GM21717 (cell line): ENCODE data around the gene SCFD2.

ENCODE experiments used
- ATAC-seq: cut with Tn5 transposase; IDR thresholded peaks from one replicate; pipeline ENCODE4 v1.9.1; 2021; ENCODE audit warnings: mild to moderate bottlenecking, moderate library complexity; ENCODE audit not compliant: unreplicated experiment

SCFD2 gene

DNA sequence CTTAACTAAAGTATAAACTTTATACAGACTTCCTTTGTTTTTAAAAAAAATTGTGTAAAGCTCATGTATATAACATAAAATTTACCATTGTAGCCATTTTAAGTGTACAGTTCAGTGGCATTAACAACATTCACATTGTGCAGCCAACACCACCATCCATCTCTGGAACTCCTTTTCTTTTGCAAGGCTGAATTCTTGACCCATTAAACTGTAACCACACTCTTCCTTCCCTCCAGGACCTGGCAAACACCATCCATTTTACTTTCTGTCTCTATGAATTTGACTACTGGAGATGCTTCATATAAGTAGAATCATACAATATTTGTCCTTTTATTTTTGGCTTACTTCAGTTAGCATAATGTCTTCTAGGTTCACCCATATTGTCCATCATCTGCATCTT lies 399.1 kb downstream of the SCFD2 start:
- no peak for ATAC-seq

DNA sequence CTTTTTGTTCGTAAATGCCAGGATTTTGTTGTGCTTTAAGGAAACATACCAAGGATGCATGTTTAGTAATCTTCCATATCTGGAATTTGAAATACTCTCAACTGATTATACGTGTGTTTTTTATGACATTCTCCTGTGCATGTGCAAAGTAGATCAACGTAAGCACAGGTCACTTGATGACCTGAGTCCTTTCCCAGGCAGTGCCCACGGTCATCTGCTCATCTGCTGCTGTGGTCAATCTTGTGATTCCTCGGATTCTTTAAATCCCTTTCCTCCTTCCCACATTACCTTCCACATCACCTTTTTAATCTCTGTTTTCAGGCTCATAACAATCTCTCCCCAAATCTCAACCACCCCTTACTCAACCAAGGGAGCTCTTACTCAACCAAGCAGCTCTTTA lies 399.7 kb downstream of the SCFD2 start:
- no peak for ATAC-seq

DNA sequence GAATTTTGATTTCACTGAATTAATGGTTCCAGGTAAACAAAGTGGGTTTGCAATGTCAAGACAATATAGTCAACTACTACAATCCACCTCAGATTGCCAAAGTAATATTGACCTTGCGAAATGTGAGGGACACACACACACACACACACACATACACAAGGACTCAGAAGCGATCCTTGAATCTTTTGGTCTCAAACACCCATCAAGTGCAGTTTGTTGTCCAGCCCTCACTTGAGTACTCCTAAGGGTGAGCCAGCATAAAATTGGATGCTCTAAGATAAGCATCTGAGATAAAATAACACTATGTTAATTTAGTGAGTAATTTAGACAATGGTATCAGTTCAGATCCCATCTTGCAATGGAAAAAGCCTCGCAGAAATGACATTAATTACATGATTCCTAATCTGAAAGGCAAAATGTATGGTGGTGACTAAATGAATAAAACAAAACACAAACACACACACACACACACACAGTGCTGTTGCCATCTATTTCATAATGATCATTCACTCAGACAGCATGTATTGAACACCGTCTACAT lies 401.2 kb downstream of the SCFD2 start:
- ATAC-seq: no peak

DNA sequence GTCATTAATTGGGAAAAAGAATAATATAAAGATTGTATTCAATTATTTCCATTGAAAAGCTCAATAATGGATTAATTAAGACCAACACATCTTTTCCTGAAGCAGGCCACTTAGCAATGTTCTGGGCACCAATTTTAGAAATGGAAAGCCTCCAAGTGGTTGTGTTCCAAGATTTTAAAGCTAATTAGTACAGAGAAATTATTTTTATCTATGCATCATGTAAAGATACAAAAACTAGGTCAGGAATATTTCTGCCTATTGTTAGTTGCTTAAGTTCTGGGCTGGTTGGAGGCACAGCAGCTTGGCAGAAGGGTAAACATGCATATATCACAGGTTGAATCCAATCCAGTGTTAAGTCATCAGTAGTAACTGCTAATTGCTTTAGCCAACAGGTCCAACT lies 401.9 kb downstream of the SCFD2 start:
- ATAC-seq: no peak

DNA sequence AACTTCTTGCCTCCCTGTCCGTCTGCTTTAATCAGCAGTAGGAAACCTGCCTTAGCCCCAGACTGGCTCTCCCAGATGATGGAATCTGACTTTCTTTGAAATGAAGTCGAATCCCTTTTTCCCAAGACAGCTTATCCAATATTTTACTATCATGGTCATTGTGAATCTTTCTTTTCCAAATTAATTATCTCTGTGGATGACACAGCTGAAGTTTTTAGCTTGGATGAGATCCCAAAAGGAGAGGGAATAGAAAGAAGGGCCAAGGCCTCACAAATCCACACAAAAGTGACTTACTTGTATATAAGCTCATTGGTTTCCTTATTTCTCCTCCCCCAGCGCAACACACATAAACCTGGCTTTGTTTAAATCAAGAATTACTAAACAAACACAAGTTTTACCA lies 403.1 kb downstream of the SCFD2 start:
- ATAC-seq: no peak

DNA sequence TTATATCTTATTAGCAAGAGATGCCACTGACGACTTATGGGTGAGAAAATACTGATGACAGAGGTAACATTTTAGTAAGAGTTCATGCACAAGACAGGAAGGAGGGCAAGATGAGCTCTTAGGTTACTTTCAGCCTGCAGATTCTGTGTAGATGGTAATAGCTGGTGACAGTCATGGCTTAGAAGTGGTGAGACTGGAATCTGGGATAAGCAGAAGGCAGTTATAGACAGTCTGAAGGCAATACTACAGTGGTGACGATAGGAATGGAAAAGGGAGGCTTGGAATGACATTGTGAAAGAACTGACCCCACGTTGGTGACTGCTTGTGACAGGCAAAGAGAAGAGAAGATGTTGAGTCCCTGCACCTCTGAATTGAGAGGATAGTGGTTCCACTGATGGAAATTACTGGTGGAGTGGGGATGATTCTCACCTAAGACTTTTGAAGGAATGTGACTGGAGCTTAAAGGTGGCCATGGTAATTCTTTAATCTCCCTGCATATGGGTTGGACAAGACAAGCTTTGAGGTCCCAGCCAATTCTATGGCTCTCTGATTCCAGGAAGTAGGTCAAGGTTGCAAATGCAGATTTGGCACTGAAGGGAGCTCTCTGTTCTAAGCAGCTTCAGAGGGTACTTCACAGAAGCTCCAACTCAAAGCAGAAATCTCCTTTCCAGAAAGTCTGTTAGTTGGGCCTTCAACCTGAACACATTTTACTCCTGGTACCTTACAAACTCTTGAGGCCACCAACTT lies 404.0 kb downstream of the SCFD2 start:
- ATAC-seq: no peak

DNA sequence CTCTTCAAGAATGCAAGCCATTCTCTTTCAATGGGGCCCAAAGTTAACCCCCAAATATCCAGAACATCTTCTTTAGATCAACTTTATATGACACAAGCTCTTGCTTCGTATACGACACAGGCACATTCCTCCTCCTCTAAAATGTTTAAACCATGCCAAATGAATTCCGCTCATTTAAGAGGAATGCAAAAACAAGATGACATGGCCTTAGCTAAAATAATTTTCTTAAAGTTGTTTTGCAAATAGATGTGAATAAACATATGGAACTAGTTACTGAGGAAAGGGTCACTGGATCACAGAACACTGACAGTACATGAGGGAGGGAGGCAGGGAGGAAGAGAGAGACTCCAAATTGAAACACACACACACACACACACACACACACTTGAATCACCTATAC lies 406.3 kb downstream of the SCFD2 start:
- ATAC-seq: no peak

DNA sequence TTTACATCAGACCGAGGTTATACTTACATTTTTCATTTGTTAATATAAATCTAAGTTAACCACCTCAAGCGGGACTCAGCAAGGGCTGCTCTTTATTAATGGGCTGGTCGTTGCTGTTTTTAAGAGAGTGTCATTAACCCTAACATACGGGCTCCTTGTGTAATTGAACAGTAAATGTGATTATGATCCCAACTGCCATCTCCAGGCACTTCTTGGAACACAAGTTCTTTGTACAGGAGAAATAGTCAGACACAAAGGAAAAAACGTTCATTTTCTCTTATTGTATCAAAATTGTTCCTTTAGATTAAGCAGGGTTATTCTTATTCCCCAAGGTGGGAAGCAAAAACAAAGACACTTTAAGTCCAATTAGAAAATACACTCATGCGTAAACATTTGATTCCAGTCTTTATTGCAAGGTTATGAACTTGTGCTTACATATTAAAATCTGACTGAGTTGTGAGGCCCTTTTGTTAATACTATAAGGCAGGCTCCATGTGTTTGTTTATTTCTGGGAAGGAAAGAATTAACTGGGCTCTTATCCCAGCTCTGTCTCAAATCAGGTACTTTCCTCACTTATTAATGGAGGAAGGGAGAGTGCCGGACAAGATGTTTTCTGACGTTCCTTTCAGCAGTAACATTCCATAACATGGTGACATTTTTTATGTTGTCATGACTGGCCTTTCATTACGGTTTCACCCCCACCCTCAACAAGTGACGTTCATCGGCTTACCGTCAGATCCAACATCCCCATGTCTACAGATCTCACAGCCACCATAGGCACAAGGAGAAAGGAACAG lies 407.8 kb downstream of the SCFD2 start:
- no peak for ATAC-seq

DNA sequence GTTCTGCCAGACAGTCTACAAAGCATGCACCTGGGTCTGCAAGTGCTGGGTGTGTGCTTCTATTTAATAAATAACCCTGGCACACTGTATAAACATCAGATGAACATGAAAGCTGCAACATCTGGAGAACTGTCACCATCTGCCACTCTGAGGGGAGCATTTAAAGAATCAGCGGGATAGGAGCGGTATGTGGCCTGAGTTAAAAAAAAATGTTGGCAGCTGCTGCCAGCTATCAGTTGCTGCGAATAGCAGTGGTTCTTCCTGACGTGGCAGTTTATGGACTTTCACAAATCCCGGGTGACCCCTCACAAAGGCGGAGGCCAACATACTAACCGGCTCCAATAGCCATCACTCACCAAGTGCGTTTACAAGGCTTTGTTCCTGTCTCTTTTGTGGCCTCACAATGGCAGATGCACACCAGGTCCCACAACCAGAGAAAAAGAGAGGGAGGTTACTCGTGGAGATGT lies 408.6 kb downstream of the SCFD2 start:
- no peak for ATAC-seq

DNA sequence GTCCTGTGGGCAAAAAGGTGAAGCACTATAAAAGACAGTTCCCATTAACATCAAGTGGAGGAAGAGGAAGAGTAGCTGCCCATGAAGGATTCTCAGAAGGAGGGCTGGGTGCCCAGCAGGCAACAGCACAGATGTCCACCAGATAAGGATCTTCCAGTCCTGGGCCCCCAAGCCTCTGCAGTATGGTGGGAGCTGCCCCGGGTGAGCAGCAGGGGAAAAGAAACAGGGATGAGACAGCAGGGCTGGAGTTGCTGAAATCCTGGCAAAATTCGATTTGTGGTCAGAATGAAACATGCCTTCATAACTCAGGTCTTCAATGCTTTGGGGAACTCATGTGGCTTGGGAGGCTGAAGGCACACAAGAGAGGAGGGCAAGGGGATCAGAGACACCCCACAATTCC lies 409.2 kb downstream of the SCFD2 start:
- ATAC-seq: no peak

DNA sequence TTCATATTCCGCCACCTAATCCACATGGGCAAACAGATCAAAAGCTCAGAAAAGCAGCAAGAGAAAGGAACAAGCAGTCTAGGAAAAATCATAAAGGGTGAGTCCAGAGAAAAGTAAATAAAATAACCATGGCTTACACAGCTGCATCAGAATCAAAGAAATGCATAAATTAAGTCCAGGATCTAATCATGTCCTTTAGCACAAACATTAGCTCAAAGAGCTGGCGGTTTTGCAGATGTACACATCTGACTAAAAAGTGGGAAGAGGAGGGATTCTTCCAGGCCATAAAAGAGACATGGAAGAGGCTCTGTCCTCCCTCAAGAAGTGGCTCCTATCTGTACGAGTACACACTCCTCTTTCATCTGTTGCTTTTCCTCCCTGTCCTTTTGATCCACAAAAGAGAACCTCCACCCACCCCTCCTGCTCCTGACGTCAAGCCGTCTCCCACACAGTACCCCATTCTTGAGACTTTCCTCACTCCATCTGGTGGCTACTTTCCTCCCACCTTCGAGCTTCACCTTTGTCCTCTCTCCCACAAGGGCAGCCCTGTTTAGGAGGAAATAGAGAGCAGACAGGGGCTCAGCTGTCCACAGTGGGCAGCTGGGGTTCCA lies 411.2 kb downstream of the SCFD2 start:
- ATAC-seq: no peak

DNA sequence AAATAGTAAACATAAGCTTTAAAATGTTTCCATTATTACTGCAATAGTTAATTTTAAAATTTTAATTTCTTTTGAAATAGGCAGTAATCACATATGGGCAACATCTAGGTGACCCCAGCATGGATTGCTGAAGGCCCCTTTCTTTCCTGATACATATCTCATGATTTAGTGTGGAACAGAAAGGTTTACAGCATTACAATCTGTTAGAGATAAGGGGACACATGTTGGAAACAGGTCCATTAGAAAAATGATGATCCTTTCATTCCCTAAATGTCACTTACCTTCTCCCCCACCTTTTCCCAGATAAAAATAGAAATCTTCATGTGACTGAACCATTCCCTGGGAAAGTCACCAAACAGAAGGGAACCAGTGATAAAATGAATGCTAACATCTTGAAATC lies 413.3 kb downstream of the SCFD2 start:
- no peak for ATAC-seq

DNA sequence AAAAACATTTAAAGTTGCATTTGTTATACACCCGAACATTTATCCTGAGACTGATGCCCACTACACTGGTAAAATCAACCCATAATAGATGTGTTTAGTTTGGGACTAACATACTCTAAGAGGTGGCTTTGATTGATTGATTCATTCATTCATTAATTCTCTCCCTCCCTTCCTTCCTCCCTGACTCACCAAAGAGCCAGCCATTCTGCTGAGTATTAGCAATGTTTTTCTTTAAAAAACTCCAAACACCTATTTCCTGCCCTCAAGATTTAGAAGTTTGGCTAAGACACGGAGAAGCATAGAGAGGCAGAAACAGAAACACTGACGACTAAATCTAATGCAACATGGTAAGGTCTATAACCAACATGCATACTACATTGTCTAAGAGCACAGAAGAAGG lies 414.8 kb downstream of the SCFD2 start:
- ATAC-seq: no peak

DNA sequence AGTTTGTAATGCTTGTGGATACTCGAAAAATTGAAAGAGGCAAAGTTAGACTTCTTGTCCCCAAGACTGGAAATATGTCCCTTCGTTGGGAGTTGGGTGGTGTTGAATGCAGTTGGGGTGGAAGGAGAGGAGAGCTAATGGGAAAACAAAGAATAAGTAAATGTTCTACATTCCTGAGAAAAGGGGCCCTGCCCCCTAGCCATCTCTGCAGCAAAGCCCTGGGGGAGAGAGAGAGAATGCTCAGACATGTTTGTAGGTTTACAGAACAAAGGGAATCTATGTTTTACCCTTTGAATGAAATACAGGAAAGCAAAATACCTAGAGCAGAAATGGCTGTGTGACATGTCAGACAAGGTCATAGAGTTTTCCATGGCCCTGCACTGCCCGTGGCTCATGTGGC lies 415.6 kb downstream of the SCFD2 start:
- ATAC-seq: no peak

DNA sequence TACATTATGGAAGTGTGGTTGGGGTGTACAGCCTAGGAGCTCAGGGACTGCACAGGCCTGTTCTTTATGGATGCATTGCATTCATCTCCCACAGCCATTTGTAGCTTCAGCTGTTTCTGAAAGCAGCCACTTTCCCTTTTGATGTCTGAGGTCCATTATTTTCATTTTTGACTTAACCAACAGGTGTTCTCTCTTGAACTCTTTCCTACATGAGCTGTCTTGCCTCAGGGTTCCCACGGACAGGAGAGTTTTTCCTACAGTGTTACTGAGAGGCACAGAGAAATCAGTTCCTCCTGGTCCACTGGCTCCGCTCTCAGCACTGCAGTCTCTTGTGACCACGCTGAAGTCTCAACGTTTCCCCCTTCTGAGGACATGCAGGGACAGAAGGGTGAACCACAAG lies 416.5 kb downstream of the SCFD2 start:
- no peak for ATAC-seq

DNA sequence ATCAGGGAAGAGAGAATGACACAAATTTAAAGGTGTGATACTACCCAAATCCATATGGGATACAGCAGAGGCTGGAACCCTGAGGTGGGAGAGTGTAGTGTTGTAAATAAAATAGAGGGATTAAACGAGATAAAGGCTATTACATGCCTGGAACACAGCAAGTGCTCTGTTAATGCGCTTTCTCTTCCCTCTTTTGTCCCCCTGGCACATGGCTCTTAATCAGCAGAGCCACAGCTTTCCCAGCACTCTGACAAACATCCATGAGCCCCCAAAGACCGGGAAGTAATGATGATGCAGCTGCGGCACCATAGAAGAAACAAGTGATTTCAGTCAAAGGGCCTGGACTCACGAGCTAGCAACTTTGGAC lies 417.8 kb downstream of the SCFD2 start:
- no peak for ATAC-seq

DNA sequence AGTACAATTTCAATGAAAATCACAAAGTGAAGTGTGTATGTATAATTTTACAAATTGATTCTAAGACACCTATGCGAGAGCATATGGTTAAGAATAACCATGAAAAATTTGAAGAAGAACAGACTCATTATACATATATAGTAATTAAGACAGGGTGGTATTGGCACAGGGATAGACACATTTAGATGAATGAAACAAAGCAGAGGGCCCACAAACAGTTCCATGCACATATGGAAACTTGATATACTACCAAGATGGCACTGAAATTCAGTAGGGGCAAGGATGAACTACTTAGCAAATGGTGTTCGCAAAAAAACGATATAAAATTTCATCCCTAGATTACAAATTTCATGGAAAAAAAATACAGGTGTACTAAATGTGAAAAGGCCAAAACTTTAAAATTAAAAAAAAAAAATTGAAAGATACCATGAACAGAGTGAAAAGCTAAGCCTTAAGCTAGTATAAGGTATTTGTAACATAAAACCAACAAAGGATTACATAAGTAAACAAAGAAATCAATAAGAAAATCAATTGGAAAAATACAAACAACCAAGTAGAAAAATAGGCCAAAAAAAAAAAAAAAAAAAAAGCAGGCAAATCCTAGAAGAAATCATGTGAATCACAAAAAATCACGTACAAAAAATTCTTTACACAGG lies 418.3 kb downstream of the SCFD2 start:
- no peak for ATAC-seq

DNA sequence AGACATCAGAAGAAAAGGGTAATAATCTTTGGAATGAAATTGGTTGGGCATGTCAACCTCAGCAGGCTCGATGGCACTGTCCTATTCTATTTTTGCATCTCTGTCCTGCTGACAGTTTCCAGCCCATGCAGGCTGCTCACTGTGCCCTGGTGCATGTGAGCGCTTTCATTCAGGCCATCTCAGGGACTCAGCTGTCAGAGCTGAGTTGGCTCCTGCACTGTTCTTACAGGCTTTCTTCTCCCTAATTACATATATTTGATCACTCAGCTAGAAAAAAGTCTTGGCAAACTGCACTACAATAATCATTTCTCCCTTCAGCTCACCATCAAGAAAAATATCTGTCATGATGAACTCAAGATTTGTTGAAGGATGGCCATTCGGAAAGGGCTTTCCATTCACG lies 419.0 kb downstream of the SCFD2 start:
- no peak for ATAC-seq

DNA sequence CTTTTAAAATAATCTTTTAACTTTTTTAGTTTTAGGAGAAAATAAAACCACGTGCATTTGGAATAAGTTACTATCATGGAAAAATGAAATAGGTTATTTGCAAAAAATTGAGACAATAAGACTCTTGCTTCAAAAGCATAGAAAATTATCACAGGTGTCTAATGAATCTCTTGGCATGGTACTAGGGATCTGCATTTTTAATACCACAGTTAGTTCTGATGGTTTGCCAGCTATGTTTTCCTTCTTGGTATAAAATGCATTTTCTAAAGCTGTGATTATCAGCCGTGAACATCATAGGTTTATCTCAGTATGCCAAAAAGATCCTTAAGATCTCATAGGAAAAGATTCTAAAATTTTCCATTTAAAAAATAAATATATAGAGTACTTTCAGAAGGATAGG lies 419.9 kb downstream of the SCFD2 start:
- ATAC-seq: no peak

DNA sequence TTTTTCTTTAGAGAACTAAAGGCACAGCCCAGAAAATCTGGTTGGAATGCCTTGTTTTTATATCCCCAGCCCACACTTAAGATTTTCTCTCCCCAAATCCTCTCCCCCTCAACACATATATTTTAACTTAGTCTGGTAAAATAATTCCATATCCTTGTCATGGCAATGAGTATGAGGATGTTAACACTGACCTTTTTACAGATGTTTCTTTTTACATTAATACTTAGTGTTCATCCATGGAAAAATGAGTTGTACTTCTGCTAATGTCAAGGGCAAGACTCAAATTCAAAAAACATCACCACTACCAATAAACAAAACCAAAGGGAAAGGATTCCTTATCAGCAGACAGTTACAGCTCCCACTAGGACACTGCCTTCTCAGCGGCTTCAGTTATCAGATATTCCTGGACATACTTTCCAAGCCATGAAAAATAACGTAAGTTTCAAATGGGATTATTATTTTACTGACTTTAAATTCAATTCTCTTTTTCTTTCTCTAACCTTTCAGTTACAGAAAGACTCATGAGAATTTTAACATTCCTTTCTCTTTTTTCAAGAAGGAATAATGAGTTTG lies 420.4 kb downstream of the SCFD2 start:
- ATAC-seq: no peak

DNA sequence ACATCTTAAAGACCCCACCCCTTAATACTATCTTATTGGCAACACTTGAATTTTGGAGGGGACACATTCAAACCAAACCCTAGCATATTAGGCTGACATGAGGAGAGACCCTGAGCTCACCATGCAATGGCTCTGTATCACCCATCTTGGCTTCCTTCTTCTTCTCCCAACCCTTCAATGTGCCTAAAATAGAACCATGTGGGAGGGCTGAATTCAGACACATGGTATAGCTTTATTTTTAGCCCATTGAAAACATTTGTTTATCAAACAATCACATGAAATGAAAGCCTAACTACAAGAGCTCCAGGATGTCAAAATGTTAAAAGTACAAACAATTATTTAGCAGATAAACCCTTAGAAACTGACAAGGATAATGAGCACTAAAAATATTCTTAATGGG lies 422.2 kb downstream of the SCFD2 start:
- no peak for ATAC-seq
